D721Med (cell line): ENCODE data around the gene DEFB129.
"Not testable (repeated sequence)": the region's sequence is repeated elsewhere in the genome, so short reads cannot be mapped to it uniquely, and the experiment has no call there.

Source experiments
- DNase-seq: peaks from one replicate; pipeline ENCODE4 v3.0.0; 2011; ENCODE audit warnings: low spot score; ENCODE audit not compliant: insufficient read length
- FAIRE-seq: peaks from 2 replicates; lab custom pipeline; 2011; peaks lifted over from hg19 to GRCh38; lab: Jason Lieb, UNC
- CTCF ChIP-seq: IDR thresholded peaks from 2 replicates; pipeline ENCODE4 v1.5.1; 2012; ENCODE audit warnings: mild to moderate bottlenecking, control low read depth; ENCODE audit not compliant: insufficient read depth; ENCODE audit errors: missing control alignments

DEFB129 gene

GRCh38 chr20:221258-221830 lies 5.7 kb upstream of the DEFB129 start:
- no peak for DNase-seq
- no peak for TF ChIP-seq CTCF
- FAIRE-seq: no peak

GRCh38 chr20:225879-226278 lies 1.2 kb upstream of the DEFB129 start:
- not testable (repeated sequence) for FAIRE-seq, DNase-seq

- FAIRE-seq (no peak), DNase-seq (no peak)
- TF ChIP-seq CTCF: no peak
These were observed 514 bp downstream of the DEFB129 start for GRCh38 chr20:227439-228105.

- DNase-seq (no peak), FAIRE-seq (no peak)
- TF ChIP-seq CTCF: peak; percentile 28
These were observed 8.8 kb downstream of the DEFB129 start for GRCh38 chr20:235891-236290.

GRCh38 chr20:237489-237888 lies 10.4 kb downstream of the DEFB129 start:
- TF ChIP-seq CTCF: no peak
- no peak for FAIRE-seq
- no peak for DNase-seq

- TF ChIP-seq CTCF: no peak
- no peak for FAIRE-seq
- DNase-seq: no peak
These were observed 10.9 kb downstream of the DEFB129 start for GRCh38 chr20:237929-238328.

GRCh38 chr20:242905-243304 lies 15.8 kb downstream of the DEFB129 start:
- DNase-seq (no peak), FAIRE-seq (no peak)
- no peak for TF ChIP-seq CTCF
